NCI-H187 (cell line): ENCODE measurements around the gene HSF2BP.
A peak's percentile ranks its signal among the peaks of the same experiment; 100 is the strongest.
"Not testable (repeated sequence)": the region's sequence is repeated elsewhere in the genome, so short reads cannot be mapped to it uniquely, and the experiment has no call there.

ENCODE experiments used
- DNase-seq, 2 experiments: peaks; one replicate each; lab custom pipeline; 2025; lab: John Stamatoyannopoulos, UW

Gene HSF2BP

DNA sequence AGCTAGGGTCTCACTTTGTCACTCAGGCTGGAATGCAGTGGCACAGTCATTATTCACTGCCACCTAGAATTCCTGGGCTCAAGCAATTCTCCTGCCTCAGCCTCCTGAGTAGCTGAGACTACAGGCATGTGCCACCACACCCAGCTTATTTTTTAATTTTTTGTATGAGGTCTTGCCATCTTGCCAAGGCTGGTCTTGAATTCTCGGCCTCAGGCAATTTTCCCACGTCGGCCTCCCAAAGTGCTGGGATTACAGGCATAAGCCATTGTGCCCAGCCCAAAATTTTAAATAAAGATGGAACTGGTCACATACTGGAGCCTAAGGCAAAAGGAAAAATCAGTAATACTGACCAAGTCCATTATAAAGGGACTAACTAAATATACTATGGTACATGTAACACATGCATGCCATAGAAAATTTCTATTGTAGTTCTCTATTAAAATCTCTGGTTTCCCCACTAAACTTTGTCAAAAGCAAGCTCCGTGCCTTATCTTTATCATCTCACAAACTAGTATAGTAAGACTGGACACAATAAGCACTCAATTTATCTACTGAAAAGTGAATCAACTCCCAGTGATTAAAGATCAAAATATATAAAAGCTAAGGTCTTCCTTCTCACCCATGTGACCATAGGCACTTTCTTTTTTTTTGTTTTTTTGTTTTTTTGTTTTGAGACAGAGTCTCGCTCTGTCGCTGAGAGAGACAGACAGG is 61.6 kb downstream of the HSF2BP start:
- no peak for DNase-seq

DNA sequence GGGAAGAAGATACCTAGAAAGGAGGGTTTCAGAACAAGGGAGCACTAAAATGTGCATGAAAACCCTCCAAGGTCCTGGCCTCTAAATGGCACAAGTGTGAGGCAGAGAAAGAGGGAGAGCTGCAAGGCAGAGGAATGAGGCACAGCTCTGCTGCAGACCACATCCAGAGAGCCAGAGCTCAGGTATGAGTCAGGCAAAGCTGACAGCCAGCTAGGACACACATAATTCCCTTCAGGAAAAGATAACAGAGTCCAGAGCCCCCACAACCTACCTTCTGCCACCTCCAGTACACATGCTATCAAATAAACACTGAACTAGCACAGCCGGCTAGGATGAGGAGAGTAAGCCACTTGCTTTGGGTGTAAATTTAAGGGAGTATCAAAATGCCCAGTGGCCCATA is 62.2 kb downstream of the HSF2BP start:
- no peak for DNase-seq

DNA sequence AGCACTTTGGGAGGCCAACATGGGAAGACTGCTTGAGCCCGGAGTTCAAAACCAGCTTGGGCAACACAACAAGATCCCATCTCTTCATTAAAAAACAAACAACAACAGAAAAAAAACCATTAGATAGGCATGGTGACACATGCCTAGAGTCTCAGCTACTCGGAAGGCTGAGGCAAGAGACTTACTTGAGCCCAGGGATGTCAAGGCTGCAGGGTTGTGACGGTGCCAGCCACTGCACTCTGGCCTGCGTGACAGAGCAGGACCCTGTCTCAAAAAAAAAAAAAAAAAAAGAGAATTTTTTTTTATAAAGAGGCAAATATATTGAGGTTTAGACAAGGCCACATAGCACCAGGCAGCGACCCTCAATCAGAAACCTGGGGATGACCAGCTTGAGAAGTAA is 62.7 kb downstream of the HSF2BP start:
- no peak for DNase-seq

DNA sequence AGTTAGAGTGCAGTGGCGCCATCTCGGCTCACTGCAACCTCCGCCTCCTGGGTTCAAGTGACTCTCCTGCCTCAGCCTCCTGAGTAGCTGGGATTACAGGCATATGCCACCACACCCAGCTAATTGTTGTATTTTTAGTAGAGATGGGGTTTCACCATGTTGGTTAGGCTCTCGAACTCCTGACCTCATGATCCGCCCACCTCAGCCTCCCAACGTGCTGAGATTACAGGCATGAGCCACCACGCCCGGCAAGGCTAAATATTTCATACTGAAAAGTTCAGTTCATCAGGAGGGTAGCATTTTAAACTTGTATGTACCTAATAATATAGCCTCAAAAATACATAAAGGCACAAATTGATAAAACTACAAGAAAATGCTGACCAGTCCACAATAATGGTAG is 63.5 kb downstream of the HSF2BP start:
- not testable (repeated sequence) for DNase-seq

DNA sequence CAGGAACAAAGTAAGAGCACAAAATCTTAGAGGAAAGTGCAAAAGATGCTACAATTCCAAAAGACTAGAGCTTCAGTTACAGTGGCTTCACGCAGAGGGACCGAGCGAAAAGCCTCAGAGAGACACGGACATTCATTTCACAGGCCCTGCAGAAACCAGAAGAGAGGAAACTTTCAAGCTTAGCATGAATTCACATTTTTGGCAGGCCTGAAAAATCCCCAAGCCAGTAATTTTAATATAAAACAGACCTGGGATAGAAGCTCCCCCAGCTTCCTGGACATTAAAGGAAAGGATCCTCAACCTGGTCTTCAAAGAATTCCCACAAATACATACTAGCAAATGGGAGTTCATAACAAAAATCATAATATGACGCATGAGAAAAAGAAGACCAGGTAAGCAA is 66.2 kb downstream of the HSF2BP start:
- DNase-seq: no peak

DNA sequence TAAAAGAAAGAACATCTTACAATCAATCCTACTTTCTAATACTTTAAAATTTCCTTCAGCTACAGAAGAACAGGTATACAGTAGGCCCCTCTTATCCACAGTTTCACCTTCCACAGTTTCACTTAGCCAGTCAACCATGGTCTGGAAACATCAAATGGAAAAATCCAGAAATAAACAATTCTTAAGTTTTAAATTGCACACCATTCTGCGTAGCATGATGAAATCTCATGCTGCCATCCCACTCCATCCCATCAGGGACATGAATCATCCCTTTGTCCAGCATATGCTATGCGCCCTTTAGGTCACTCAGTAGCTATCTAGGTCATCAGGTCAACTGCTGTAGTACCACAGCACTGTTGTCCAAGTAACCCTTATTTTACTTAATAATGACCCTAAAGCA is 67.7 kb downstream of the HSF2BP start:
- no peak for DNase-seq

DNA sequence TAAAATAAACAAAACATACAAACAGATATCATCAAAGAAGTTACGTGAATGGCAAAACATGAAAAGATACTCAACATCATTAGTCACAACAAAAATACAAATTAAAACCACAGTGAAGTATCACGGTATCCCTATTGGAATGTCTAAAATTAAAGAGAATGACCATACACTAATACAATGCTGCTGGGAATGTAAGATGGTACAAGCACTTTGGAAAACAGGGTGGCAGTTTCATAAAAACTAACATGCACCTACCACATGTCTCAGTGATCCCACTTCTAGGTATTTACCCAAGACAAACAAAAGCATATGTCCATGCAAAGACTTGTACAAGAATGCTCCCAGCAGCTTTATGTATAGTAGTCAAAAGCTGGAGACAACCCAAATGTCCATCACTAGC is 69.1 kb downstream of the HSF2BP start:
- no peak for DNase-seq

DNA sequence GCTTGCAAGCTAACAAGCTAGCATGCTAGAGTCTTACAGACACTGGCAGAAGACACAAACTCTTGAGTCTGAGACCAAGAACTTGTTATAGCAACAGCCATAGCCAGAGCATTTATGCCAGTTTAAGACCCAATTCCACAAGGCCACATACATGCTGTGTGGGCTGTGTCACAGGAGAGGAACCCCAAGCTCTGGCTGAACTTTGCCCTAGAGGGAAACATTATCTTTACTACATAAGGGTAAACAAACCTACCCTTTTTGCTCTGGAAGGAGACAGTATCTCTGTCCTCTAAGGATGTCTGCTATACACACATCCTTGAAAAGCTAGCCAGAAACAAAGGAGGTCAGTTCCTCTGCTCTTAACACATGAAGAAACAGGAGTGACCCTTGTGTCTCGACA is 70.3 kb downstream of the HSF2BP start:
- DNase-seq: no peak

DNA sequence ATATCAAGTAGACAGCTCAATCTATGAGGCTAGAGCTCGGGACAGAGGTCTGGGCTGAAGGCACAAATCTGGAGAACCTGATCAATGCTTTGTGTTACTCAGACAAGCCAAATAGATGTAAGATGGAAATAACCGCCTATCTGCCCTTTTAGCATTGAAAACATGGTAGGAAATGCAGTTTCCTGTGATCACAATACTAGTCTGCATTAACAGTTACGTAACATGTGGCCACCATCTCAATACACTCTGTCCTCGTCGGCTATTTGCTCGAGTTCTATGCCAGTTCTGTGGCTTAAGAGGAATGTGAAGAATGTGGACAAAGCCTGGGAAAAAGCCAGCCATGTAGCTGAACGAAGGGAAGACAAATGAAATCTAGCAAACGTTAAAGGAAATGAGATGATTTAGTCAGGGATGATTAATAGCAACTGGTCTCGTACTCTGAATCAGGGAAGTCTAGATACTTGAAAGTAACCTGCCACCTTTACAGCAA is 73.3 kb downstream of the HSF2BP start:
- no peak for DNase-seq

DNA sequence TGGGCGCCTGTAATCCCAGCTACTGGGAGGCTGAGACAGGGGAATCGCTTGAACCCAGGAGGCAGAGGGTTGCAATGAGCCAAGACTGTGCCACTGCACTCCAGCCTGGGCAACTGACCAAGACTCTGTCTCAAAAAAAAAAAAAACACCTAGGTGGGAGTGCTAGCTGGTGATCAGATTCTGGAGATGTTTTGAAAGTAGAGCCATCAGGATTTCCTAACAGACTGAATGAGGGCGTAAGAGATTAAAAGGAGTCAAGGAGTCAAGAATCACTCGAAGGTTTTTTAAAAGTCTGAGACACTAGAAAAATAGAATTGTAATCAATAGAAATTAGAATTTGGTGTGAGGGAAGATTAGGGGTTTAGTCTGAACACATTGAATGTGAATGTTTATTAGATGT is 73.8 kb downstream of the HSF2BP start:
- DNase-seq: no peak

DNA sequence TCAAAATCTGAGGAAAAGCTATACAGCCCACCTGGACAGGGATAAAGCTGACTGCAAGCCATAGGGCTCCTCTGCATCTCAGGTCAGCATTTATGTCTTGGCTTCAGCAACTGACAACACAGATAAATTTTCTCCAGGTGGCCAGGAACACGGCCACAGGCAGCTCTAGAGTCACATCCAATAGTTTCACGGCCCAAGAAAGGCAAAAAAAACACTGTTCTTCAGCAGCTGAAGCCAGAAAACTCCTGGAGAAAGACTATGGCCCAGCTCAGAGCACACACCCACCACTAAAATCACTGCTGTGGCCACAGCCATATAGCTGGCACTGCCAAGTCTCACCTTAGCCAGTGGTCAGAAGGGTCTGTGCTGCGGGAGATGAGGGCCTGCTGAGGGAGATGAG is 77.8 kb downstream of the HSF2BP start:
- no peak for DNase-seq

DNA sequence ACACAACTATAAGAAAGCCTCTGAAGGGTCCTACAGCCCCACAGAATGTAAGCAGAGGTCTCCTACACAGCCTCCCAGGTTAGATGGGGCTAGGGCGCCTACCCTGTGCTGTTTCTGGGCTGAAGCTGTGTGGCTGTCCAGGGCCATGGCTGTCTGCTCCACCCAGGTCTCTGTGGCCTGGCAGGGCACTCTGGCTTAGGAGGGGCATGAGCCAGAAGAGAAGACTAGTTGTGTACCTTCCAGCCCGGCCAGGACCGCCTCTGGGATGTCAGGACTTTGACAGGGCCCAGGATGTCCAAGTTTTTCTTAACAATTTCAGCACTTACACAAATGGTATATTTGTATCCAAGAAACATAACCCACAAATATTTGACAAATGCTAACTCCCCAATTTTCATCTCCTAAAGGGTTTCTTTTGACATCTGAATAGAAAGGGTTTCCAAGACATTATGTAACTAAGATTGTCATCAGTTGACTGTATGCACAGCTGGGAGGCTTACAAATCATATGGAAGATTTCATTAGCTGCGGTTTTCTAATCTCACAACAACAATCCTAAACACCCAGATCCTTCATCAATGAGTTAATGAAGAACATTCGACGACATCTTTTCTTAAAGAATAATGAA is 80.5 kb downstream of the HSF2BP start:
- DNase-seq: no peak

DNA sequence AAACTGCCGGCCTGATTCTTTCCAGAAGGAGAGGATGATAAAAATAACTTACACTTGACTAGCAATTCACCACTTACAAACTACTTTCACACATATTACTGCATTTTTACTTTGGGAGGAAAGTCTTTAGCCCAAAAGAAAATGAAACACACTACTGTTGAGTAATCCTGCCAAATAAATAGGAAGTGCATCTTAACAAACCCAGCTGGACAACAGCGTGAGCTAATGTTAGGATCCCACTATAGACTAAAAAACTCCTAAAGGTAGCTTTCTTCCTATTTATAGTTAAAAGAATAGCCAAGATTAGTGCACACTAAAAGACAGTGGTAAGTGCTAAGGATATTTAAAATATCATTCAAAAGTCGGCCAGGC is 83.8 kb downstream of the HSF2BP start:
- DNase-seq: no peak

DNA sequence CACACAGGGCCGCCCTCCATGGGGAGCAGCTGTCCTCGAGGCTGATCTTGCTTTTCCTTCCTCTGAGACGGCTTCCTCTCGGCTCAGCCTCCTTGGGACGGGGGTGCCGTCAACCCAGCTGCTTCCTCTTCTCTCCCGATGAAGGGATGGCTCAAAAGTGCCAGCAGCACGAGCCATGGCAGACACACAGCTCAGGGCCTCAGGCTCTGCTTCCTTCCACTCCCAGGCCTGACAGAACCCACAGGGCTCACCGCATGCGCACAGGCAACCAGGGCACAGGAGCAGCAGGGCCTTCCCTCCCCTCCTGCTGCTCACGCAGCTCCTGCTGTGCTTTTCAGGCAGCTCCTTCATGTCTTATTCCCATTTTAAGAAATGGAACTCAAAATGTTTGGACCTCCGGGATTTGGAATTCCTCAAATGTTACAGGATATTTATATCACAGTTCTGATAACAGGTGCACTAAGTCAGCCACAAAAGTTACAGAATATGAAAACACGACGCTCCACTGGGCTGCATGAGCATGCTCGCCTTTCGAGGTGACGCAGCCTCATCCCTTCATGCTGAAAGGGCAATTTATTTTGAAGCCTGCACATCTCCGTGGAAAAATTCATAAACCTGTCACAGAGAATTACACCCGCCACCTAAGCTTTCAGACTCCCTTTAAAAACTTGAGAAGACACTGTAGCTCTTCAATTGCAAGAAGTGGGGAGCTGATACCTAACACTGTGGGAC is 84.4 kb downstream of the HSF2BP start:
- DNase-seq: no peak

DNA sequence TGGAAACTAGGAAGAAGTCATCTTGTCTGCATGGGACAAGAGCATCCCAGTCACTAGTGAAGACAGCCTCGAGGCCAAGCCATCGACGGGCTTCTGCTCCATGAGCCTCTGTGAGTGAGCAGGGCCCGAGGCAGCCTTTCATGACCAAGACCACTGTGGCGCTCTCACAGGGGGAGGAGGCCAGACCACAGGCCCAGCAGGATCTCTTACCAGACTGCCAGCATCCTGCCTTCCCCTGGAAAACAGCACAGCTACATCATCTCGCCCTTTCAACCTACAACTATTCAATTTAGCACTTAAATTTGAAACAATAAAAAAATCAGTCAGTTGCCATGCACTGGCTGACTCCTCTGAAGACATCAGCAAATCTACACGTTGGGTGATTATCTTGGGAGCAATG is 85.4 kb downstream of the HSF2BP start:
- no peak for DNase-seq

DNA sequence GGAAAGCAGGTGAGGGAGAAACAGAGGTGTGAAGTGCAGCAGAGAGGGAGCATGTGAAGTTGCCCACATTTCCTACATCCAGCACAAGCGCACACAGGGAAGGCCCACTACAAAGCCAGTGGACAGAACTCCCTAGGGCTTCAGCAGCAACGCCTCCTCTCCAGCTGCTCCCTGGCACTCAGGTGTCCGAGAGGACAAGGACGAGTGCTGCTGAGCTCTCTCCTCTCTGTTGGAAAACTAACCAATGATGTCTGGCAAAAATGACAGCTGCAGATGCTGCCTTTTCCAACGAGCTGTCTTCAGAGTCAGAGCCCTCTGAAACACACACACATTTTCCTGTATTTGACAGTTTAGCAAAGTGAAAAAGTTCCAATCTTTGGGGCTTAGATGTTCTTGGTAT is 86.8 kb downstream of the HSF2BP start:
- DNase-seq: peak in 1 of 2 experiments; percentile 4

DNA sequence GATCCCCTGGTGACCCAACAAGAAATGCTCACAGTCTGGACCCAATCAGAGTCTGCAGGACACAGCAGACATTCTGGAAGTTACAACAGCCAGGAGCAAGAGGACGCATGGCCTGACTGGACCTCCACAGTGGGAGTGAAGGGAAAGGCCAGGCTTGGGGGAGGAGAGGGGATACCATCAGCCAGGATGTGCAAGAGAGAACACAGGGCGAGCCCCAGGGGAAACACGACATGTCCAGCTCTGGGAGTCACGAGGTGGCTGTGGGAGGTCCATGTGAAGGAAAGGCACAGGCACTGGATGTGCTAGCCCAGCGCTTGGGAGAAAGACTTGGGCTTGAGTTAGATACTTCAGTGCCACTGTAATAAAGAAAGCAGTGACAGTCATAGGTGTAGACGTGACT is 87.3 kb downstream of the HSF2BP start:
- no peak for DNase-seq

DNA sequence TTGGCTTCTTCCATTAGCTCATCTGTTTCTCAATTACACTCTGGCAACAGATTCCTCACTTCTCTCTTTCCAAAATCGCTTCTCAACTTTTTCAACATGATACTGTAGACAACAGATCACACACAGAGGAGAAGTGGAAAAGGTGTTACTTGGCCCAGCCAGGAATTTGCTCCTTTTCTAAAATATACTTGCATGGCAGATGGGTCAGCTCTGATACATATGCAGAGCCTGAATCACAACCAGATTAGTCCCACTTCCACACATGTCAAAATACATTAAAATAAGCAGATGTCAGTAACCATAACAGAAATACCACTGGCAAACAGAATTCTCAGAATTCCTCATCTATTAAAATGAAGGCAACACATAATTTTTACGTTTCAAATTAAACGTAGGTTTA is 89.1 kb downstream of the HSF2BP start:
- DNase-seq: not testable (repeated sequence)

DNA sequence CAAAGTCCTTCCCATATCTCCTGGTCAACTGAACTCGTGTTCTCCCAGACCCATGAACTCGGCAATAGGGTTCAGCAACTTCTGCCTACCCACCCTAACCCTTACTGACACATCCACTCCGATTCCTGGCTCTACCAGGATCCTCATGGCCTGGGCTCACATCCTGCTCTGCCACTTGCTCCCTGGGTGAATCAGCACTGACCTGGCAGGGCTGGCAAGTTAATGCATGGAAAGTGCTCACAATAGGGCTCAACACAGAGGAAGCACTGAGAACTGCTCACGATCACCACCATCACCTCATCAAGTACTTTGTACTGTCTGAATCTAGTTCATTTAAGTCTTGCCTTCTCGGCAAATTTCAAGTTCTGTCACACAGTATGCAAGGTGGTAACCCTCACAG is 96.8 kb downstream of the HSF2BP start:
- DNase-seq: not testable (repeated sequence)

DNA sequence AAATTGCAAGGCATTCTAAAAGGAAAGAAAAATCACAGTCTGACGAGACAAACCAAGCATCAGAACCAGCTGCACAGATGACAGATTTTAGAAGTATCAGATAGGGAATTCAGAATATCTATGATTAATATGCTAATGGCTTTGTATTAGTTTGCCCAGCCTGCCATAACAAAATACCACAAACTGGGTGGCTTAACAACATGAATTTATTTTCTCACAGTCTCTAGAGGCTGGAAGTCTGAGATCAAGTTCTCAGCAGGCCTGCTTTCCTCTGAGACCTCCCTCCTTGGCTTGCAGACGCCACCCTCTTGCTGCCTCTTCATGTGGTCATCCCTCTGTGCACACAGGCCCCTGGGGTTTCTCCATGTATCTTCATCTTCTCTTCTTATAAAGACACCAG is 118.7 kb downstream of the HSF2BP start:
- DNase-seq: not testable (repeated sequence)

DNA sequence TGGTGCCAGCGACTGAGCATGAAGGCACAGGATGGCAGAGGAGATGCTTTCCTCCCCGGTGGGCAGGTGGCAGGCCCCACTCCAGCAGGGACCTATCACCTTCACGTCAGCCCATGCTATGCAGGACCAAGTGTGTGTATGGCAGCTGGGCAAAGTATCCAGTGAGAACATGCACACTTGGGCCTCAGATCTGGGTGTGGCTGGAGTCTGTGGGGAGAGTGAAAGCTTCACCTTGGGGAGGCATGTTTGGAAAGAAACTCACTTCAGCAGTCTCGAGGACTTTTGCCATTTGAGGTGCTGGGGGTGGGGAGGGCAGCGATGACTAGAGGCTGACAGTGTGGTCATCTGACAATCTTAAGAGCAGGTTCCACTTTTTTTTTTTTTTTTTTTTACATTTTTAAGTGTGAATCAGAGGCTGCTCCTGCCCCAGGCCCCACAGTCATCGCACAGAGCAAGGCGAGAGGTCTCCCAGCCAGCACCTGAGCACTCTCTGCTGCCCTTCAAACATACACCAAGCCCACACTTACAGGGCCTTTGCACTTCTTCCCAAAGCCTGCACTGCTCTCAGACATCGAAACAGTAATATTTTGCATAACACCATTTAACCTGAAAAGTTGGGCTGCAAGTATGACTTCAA is 136.7 kb downstream of the HSF2BP start:
- not testable (repeated sequence) for DNase-seq

DNA sequence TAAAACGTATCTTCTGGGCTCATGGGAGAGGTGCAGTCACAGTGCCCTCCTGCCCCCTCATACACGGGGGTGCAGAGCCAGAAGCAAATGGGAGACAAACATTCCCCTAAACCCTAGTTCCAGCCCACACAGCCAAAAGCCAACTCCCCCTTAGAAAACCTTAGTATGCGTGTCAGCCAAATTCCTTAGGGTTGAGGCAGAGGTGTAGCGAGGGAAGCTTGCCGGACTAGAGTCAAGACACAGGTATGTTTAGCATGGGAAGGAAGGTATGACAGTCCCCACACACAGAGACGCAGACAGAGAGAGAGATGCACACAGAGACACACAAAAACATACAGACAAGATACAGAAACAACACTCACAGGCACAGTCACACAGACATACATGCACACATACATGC is 141.6 kb downstream of the HSF2BP start:
- not testable (repeated sequence) for DNase-seq
